HEK293T (cell line): ENCODE measurements around the gene SERPINA9.

Experiments used
- ARNT ChIP-seq: fragments of 450-650 bp; IDR thresholded peaks from 2 replicates; pipeline ENCODE4 v1.6.1; 2017; ENCODE audit warnings: mild to moderate bottlenecking
- ELF4 ChIP-seq: fragments of 450-650 bp; IDR thresholded peaks from 2 replicates; pipeline ENCODE4 v1.6.1; 2017; ENCODE audit warnings: antibody characterized with exemption
- FOXA1 ChIP-seq: fragments of 450-650 bp; IDR thresholded peaks from 2 replicates; pipeline ENCODE4 v1.6.1; 2016; ENCODE audit warnings: mild to moderate bottlenecking
- FOXM1 ChIP-seq: fragments of 450-650 bp; IDR thresholded peaks from 2 replicates; pipeline ENCODE4 v1.6.1; 2017; ENCODE audit warnings: mild to moderate bottlenecking, borderline replicate concordance
- L3MBTL2 ChIP-seq: fragments of 450-650 bp; conservative IDR thresholded peaks from 2 replicates; pipeline ENCODE4 v1.6.1; 2016; ENCODE audit warnings: mild to moderate bottlenecking
- LEF1 ChIP-seq: fragments of 450-650 bp; IDR thresholded peaks from 2 replicates; pipeline ENCODE4 v1.6.1; 2017; ENCODE audit warnings: mild to moderate bottlenecking, borderline replicate concordance
- SUZ12 ChIP-seq: fragments of 450-650 bp; IDR thresholded peaks from 2 replicates; pipeline ENCODE4 v1.6.1; 2016; ENCODE audit warnings: mild to moderate bottlenecking
- TARDBP ChIP-seq: fragments of 450-650 bp; IDR thresholded peaks from 2 replicates; pipeline ENCODE4 v1.6.1; 2016
- ZNF384 ChIP-seq: fragments of 450-650 bp; IDR thresholded peaks from 2 replicates; pipeline ENCODE4 v1.6.1; 2016
- TF ChIP-seq, protein P1 (sequence below): fragments of 450-650 bp; IDR thresholded peaks from 2 replicates; pipeline ENCODE4 v1.6.1; 2016

- TF ChIP-seq FOXA1: no peak
- TF ChIP-seq ARNT: no peak
- TF ChIP-seq FOXM1: no peak
- no peak for TF ChIP-seq SUZ12
- TF ChIP-seq LEF1: no peak
- TF ChIP-seq ELF4: no peak
- TF ChIP-seq TARDBP: no peak
- TF ChIP-seq, protein P1, sequence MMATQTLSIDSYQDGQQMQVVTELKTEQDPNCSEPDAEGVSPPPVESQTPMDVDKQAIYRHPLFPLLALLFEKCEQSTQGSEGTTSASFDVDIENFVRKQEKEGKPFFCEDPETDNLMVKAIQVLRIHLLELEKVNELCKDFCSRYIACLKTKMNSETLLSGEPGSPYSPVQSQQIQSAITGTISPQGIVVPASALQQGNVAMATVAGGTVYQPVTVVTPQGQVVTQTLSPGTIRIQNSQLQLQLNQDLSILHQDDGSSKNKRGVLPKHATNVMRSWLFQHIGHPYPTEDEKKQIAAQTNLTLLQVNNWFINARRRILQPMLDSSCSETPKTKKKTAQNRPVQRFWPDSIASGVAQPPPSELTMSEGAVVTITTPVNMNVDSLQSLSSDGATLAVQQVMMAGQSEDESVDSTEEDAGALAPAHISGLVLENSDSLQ: no peak
- TF ChIP-seq ZNF384: no peak
- no peak for TF ChIP-seq L3MBTL2
Measured at GRCh38 chr14:94523265-94523664, 47.3 kb upstream of the SERPINA9 start.
